Spleen (tissue), 7 donors: Measurements from ENCODE around the gene CYTIP.

ENCODE experiments used
- CTCF ChIP-seq, 11 experiments: fragments of 200-600 bp in 7 of 11; fragments of 450-650 bp in 4 of 11; sonication (generic) in 4 of 11; IDR thresholded peaks in 8 of 11; conservative IDR thresholded peaks in 3 of 11; 1 replicate in 7 of 11; 2 replicates in 4 of 11; pipeline versions ENCODE4 v1.4.0 to v1.8.0; 2016 to 2021; ENCODE audit warnings: antibody characterized with exemption in 11 of 11, inconsistent platforms in 4 of 11, mild to moderate bottlenecking in 1 of 11
- POLR2A ChIP-seq, 3 donors: fragments of 450-650 bp; IDR thresholded peaks; one replicate each; pipeline ENCODE4 v1.5.1; 2017; ENCODE audit warnings: antibody characterized with exemption in 3 of 3, mild to moderate bottlenecking in 1 of 3
- POLR2AphosphoS5 ChIP-seq, 3 donors: sonication (generic); formaldehyde crosslinking; IDR thresholded peaks; one replicate each; pipeline ENCODE4 v1.5.1; 2017; ENCODE audit warnings: antibody characterized with exemption in 3 of 3
- donor health status: DM: no; HTN: no; CAD: no; lungs with moderate emphysema.
- donor health status: DM: no; HTN: no; CAD: no.
- donor health status: DM: no; HTN: no; CAD: no.

- TF ChIP-seq CTCF (IDR thresholded peaks at IDR 0.05 in 8 of 11, conservative IDR thresholded peaks at IDR 0.05 in 3 of 11) (no peak), POLR2A (IDR thresholded peaks at IDR 0.05) (no peak), POLR2AphosphoS5 (IDR thresholded peaks at IDR 0.05) (no peak)
Measured at GRCh38 chr2:157376041-157376440, 67.8 kb downstream of the CYTIP start.
